ENCODE data around the gene HOXA11.

The HOXA11 gene

GRCh38 chr7:27192546-27193334 is 7.7 kb upstream of the HOXA11 start:
- DNase-seq (ENCODE audit: low read depth), result no peak

- no peak for DNase-seq (ENCODE audit: low read depth)
Observed at GRCh38 chr7:27191833-27192545, 7.0 kb upstream of the HOXA11 start.

- no peak for DNase-seq (ENCODE audit: low read depth)
Observed at GRCh38 chr7:27191161-27191731, 6.2 kb upstream of the HOXA11 start.

GRCh38 chr7:27189997-27190748 is 5.1 kb upstream of the HOXA11 start:
- DNase-seq (ENCODE audit: low read depth), result no peak

GRCh38 chr7:27189295-27189996 is 4.4 kb upstream of the HOXA11 start:
- no peak for DNase-seq (ENCODE audit: low read depth)

GRCh38 chr7:27188386-27189294 is 3.6 kb upstream of the HOXA11 start:
- no peak for DNase-seq (ENCODE audit: low read depth)

- DNase-seq (ENCODE audit: low read depth), result no peak
Observed at GRCh38 chr7:27187475-27188385, 2.7 kb upstream of the HOXA11 start.

GRCh38 chr7:27186668-27187474 is 1.8 kb upstream of the HOXA11 start:
- no peak for DNase-seq (ENCODE audit: low read depth)

- DNase-seq (ENCODE audit: low read depth), result no peak
Observed at GRCh38 chr7:27185854-27186667, 1.0 kb upstream of the HOXA11 start.

GRCh38 chr7:27184337-27185012 is 557 bp downstream of the HOXA11 start:
- DNase-seq (ENCODE audit: low read depth), result no peak

- DNase-seq (ENCODE audit: low read depth), result no peak
Observed at GRCh38 chr7:27183682-27184336, 1.2 kb downstream of the HOXA11 start.

- DNase-seq (ENCODE audit: low read depth), result no peak
Observed at GRCh38 chr7:27182861-27183681, 2.0 kb downstream of the HOXA11 start.

GRCh38 chr7:27182285-27182841 is 2.7 kb downstream of the HOXA11 start:
- no peak for DNase-seq (ENCODE audit: low read depth)

GRCh38 chr7:27181795-27182275 is 3.2 kb downstream of the HOXA11 start:
- DNase-seq (ENCODE audit: low read depth), result no peak

All from CMK (cell line).